Thyroid gland (tissue), 4 donors: ENCODE measurements around the gene NOP53. TPM values are rescaled to one million over a fixed set of nuclear protein-coding genes. Genes with fewer than 3 reads are reported as not detected.

ENCODE experiments used
- DNase-seq, 2 donors: peaks; one replicate each; pipeline ENCODE4 v3.0.0-alpha.2; 2019
- H3K27ac ChIP-seq, 3 donors: fragments of 200-600 bp; sonication (generic); 1 replicate in 2 of 3; 2 replicates in 1 of 3; pipeline ENCODE4 v1.5.1; 2016 to 2019; ENCODE audit warnings: mild to moderate bottlenecking in 1 of 3, moderate library complexity in 1 of 3
- H3K27me3 ChIP-seq: fragments of 200-600 bp; sonication (generic); one replicate; pipeline ENCODE4 v1.5.1; 2019
- H3K36me3 ChIP-seq, 2 donors: fragments of 200-600 bp; sonication (generic); one replicate each; pipeline ENCODE4 v1.5.1; 2016 to 2019
- H3K4me1 ChIP-seq, 2 donors: fragments of 200-600 bp; sonication (generic); one replicate each; pipeline ENCODE4 v1.5.1; 2017 to 2019
- H3K4me3 ChIP-seq, 3 donors: fragments of 200-600 bp; sonication (generic); replicated peaks in 1 of 3; 1 replicate in 2 of 3; 2 replicates in 1 of 3; pipeline ENCODE4 v1.5.1; 2016; ENCODE audit warnings: mild to moderate bottlenecking in 1 of 3
- H3K9me3 ChIP-seq: fragments of 200-600 bp; sonication (generic); one replicate; pipeline ENCODE4 v1.5.1; 2017
- CTCF ChIP-seq, 6 experiments: fragments of 200-600 bp in 3 of 6; fragments of 450-650 bp in 3 of 6; sonication (generic) in 3 of 6; IDR thresholded peaks; one replicate each; pipeline ENCODE4 v1.5.1; 2016 to 2019; ENCODE audit warnings: antibody characterized with exemption in 6 of 6, mild to moderate bottlenecking in 2 of 6, inconsistent platforms in 1 of 6, moderate library complexity in 1 of 6
- POLR2A ChIP-seq, 2 donors: fragments of 450-650 bp; IDR thresholded peaks; one replicate each; pipeline ENCODE4 v1.6.1; 2017; ENCODE audit warnings: antibody characterized with exemption in 2 of 2, mild to moderate bottlenecking in 2 of 2, moderate library complexity in 1 of 2
- WGBS, 2 donors: methylation state at CpG; one replicate each; pipeline ENCODE4 v1.1.5; 2017; 5-methylcytosine and 5-hydroxymethylcytosine counted together
- intact Hi-C: fragments of 100-400 bp; cut with DNase I; formaldehyde crosslinking; loops from one replicate; pipeline ENCODE4 v1.15.1; 2023
- total RNA-seq, 4 donors: library from RNA; depleted of rRNA; stranded (reverse); fragments of >200 nt; gene quantifications; one replicate each; pipeline ENCODE4 v1.2.3, GENCODE V29; 2016

NOP53 gene
- total RNA-seq, 4 donors from 2014 or later: 278 to 531 (median 461) TPM

DNA sequence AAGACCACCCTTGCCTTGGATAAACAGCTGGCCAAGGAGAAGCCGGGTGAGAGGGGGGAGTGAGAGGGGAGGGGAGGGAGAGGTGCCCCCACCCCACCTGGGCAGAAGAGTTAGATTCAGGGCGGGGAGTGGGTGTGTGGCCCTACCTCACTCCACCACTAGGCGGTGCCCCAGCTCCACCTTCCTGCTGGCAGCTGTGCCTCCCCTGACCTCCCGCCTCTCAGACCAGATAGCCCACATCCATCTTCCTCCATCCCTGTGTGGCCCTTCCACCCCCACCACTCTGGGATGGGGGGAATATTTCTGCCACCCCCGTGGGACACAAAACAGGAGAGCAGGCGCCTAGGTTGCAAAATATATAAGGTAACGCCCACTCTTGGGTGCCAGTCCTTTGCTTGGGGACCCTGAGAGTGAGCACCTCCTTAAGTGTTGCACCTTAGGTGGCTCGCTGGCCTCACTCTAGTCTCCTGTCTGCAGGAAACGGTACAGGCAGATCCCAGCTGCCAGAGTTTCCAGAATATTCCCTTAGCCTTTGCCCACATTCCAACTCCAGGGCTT lies 45.9 kb upstream of the NOP53 start:
- intact Hi-C loops: loop anchor here (2.0 to 5.0 kb wide), 2 partner anchors 97 to 263 kb away; no protein-coding TSS in a partner anchor
- H3K4me3 ChIP-seq: no peak overlapping the region
- H3K4me1 ChIP-seq: no peaks in the 10 kb centered on the region
- H3K27me3 ChIP-seq: no peaks in the 10 kb centered on the region
- peak; percentile 26 to 34 for DNase-seq
- no peaks in the 10 kb centered on the region for H3K9me3 ChIP-seq
- 71 to 73% methylated on average over 9 of the region's 9 CpGs for WGBS, 2 donors
- TF ChIP-seq POLR2A (IDR thresholded peaks at IDR 0.05) (no peak), CTCF (IDR thresholded peaks at IDR 0.05) (peak in 5 of 6 experiments; percentile 17 to 62 (median 42))
- no peak overlapping the region for H3K27ac ChIP-seq
- peaks cover 25 to 31% of the 10 kb centered on the region in 2 donors for H3K36me3 ChIP-seq

DNA sequence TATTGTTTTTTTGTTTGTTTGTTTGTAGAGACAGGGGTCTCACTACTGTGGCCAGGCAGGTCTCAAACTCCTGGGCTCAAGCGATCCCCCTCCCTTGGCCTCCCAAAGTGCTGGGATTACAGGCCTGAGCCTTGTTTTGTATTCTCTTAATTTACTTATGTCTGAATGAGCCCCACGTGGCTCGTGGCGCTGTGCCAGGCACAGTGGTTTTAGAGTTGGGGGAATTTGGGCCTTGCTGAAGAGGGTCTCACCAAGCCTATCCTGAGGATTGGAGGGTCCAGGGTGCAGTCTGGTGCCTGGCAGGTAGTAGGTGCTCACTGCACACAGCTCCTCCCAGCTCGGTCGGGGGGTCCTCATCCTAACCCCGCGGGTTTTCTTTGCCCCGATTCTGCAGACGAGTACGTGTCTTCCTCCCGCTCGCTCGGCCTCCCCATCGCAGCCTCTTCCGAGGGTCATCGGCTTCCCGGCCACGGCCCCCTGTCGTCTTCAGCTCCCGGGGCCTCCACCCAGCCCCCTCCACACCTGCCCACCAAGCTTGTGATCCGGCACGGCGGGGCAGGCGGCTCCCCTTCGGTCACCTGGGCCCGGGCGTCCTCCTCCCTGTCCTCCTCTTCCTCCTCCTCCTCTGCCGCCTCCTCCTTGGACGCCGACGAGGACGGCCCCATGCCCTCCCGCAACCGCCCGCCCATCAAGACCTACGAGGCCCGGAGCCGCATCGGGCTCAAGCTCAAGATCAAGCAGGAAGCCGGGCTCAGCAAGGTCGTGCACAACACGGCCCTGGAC lies 44.2 kb upstream of the NOP53 start:
- Histone ChIP-seq H3K27ac (no peak overlapping the region), H3K27me3 (no peaks in the 10 kb centered on the region), H3K4me3 (no peak overlapping the region), H3K9me3 (no peaks in the 10 kb centered on the region), H3K36me3 (peaks cover 25 to 31% of the 10 kb centered on the region in 2 donors), H3K4me1 (no peaks in the 10 kb centered on the region)
- TF ChIP-seq POLR2A (IDR thresholded peaks at IDR 0.05) (no peak), CTCF (IDR thresholded peaks at IDR 0.05) (no peak)
- DNase-seq: no peak
- intact Hi-C loops: no loop called here
- 95 to 96% methylated on average over 43 of the region's 43 CpGs for WGBS, 2 donors

- 92 to 96% methylated on average over 60 to 78 of the region's 91 CpGs for WGBS, 2 donors
- no peak for DNase-seq
- Histone ChIP-seq H3K9me3 (no peaks in the 10 kb centered on the region), H3K36me3 (peaks cover 25 to 31% of the 10 kb centered on the region in 2 donors), H3K27ac (no peak overlapping the region), H3K27me3 (no peaks in the 10 kb centered on the region), H3K4me3 (no peak overlapping the region), H3K4me1 (no peaks in the 10 kb centered on the region)
- intact Hi-C loops: no loop called here
- TF ChIP-seq POLR2A (IDR thresholded peaks at IDR 0.05) (no peak), CTCF (IDR thresholded peaks at IDR 0.05) (no peak)
Measured at GRCh38 chr19:47701717-47702552, 43.4 kb upstream of the NOP53 start.

- Histone ChIP-seq H3K27me3 (no peaks in the 10 kb centered on the region), H3K36me3 (peaks cover 25 to 31% of the 10 kb centered on the region in 2 donors), H3K4me1 (no peaks in the 10 kb centered on the region), H3K9me3 (no peaks in the 10 kb centered on the region), H3K27ac (no peak overlapping the region), H3K4me3 (no peak overlapping the region)
- 84 to 90% methylated on average over 9 to 18 of the region's 18 CpGs for WGBS, 2 donors
- intact Hi-C loops: no loop called here
- TF ChIP-seq CTCF (IDR thresholded peaks at IDR 0.05) (no peak), POLR2A (IDR thresholded peaks at IDR 0.05) (no peak)
- no peak for DNase-seq
Measured at GRCh38 chr19:47702671-47703070, 42.7 kb upstream of the NOP53 start.
